ENCODE data around the gene NCKAP5L. TPM values are rescaled to one million over a fixed set of nuclear protein-coding genes. Genes with fewer than 3 reads are reported as not detected.
"Not testable (repeated sequence)": the region's sequence is repeated elsewhere in the genome, so short reads cannot be mapped to it uniquely, and the experiment has no call there.

NCKAP5L gene
- total RNA-seq, 1 donor from 2014 or later, result 6.9 TPM

DNA sequence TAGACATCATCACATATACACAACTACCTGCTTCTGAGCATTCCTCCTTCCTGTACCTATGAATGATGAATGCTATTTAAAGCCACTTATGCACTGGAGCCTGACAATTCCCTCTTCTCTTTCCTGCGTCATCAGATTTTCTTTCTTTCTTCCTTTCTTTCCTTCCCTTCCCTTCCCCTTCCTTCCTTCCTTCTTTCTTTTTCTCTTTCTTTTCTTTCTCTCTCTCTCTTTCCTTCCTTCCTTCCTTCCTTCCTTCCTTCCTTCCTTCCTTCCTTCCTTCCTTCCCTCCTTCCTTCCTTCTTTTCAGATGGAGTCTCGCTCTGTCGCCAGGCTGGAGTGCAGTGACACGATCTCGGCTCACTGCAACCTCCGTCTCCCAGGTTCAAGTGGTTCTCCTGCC lies 47.3 kb downstream of the NCKAP5L start:
- not testable (repeated sequence) for DNase-seq (ENCODE audit: low read depth in 2 of 2)

DNA sequence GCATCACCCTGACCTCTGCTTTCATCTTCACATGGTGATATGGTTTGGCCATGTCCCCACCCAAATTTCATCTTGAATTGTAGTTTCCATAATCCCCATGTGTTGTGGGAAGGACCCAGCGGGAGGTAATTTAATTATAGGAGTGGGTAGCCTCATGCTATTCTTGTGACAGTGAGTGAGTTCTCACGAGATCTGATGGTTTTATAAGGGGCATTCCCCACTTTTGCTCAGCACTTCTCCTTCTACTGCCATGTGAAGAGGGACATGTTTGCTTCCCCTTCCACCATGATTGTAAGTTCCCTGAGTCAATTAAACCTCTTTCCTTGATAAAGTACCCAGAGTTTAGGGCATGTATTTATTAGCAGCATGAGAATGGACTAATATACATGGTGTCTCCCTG lies 48.6 kb downstream of the NCKAP5L start:
- no peak for DNase-seq (ENCODE audit: low read depth in 2 of 2)

DNA sequence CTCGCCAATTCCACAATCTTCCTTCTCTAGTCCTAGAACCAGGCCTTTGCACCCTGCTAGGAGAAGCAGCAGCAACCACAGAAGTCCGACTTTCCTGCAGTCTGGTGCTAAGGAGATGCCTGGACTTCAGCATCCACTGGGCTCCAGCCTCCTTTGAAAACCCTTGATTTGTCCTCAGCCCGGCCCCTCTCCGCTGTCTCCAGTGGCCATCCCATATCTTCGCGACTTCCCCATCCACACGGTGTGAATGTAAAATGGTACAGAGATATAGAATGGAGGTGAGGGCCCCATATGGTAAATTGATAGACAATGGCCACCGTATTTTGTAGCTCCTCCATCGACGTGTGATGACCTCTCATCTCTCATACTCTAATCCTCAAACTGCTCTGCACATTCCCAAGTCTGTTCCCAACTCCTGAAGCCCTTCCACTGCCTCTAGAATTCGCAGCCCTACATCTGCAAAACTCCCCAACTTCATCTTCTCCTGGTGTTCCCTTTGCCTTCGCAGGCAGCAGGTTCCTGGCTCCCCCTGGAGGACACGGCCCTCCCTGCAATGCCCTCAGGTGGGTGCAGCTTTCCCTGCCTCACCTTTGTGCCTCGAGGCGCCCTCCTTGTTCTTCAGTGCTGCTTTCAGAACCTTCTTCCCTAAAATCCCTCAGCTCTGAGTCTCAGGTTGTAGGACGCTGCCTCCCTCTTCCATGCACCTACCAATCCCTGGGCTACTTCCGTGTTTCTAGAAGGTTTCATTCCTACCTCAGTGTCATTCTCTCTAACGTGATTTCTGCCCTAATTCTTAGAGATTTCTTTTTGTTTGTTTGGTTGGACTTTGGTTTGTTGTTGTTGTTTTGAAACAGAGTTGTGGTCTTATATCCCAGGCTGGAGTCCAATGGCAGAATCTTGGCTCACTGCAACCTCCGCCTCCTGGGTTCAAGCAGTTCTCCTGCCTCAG lies 50.1 kb downstream of the NCKAP5L start:
- peak; percentile 53 to 59 for DNase-seq (ENCODE audit: low read depth in 2 of 2)

DNA sequence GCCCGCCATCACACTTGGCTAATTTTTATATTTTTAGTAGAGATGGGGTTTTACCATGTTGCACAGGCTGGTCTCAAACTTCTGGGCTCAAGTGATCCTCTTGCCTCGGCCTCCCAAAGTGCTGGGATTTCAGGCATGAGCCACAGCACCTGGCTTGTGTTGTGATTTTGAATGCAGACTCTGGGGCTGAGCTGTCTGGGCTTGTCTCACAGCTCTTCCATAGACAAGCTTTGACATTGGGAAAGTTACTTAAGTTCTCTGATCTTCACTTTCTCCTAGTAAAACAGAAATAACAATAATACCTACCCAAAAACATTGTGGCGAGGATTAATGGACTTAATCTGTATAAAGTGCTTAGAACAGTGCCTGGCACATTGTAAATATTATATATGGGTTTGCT lies 50.9 kb downstream of the NCKAP5L start:
- no peak for DNase-seq (ENCODE audit: low read depth in 2 of 2)

DNA sequence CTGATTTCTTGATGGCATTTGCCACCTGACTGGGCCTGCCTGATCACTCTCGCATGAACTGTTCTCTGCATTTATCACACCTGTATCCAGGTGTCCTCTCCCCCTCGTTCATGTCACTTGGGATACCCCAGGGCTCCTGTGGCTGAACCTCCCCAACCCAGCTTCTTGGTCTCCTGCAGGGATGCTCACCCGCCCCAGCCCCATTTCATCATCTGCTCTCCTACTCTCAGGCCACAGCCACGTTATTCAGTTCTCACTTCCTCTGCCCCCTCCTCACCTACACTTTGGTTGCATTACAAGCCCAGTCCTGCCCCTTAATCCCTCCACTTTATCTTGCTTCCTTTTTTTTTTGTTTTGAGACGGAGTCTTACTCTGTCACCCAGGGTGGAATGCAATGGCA lies 51.4 kb downstream of the NCKAP5L start:
- no peak for DNase-seq (ENCODE audit: low read depth in 2 of 2)

DNA sequence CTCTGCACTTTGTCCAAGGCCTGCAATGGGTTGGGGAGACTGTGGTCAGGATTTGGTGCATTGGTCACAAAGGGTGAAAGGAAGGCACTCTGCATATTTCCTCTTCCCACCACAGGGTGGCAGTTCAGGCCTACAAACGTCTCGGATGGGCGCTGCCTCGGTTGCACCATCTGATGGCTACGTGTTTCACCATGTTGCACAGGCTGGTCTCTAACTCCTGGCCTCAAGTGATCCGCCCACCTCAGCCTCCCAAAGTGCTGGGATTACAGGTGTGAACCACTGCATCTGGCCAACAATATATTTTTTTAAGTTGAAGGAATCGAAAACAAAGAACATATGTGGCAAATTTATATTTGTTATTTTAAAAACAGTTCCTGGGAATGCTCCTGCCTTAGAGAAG lies 51.8 kb downstream of the NCKAP5L start:
- DNase-seq (ENCODE audit: low read depth in 2 of 2), result peak; percentile 83 to 84

DNA sequence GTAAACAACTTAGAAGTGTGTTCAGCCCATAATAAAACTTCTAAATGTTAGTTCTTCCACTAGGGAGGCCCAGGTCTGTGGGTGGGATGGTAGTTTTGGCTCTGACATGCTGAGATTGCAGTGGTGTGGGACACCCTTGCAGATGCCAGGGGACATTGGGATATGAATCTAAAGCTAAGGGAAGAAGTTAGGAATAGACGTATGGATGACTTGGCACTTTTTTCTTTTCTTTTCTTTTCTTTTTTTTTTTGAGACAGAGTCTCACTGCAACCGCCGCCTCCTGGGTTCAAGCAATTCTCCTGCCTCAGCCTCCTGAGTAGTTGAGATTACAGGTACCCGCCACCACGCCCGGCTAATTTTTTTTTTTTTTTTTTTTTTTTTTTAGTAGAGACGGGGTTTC lies 55.1 kb downstream of the NCKAP5L start:
- DNase-seq (ENCODE audit: low read depth in 2 of 2), result not testable (repeated sequence)

DNA sequence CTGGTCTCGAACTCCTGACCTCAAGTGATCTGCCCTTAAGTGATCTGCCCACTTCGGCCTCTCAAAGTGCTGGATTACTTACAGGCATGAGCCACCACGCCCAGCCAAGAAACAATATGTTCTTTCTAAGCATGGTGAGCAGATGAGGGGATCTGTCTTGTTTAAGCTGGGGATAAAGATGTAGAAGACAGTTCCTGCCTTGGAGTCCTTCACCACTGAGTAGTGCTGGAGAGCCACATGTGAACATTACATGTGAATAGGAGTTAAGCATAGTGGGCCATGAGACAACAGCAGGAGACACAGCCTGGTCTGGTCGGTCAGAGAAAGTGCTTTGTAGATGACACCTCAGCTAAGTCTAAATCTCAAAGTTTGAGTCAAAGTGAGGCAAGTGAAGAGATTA lies 60.9 kb downstream of the NCKAP5L start:
- DNase-seq (ENCODE audit: low read depth in 2 of 2), result no peak

DNA sequence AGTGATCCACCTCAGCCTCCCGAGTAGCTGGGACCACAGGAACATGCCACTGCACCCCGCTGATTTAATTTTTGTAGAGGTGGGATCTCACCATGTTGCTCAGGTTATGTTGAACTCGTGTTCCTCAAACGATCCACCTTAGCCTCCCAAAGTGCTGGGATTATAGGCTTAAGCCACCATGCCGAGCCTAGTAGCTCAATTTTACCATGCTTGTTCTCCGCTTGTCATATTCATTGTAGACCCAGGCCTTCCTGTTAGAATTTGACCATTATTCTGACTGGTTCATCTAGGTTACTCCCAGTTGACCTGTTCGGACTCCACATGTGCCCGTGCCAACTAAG lies 62.1 kb downstream of the NCKAP5L start:
- no peak for DNase-seq (ENCODE audit: low read depth in 2 of 2)

DNA sequence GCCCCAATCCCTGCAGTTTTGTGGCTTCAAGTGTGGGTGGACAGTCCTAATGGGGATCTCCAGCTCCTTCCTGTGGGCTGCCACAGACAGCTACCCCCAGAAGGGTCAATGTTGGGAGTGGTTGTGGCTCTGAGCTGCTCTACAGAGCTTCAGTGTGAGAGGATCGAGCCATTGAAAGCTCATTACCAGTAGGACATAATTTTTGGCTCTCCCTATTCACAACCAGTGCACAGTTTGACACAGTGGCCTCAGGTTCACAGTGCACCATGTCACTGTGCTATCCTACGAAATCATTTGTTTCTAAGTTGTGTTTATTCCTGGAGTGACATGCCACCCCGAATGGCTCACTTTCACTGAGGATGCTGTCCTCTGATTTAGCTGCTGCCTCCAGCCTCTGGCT lies 64.1 kb downstream of the NCKAP5L start:
- DNase-seq (ENCODE audit: low read depth in 2 of 2), result no peak

DNA sequence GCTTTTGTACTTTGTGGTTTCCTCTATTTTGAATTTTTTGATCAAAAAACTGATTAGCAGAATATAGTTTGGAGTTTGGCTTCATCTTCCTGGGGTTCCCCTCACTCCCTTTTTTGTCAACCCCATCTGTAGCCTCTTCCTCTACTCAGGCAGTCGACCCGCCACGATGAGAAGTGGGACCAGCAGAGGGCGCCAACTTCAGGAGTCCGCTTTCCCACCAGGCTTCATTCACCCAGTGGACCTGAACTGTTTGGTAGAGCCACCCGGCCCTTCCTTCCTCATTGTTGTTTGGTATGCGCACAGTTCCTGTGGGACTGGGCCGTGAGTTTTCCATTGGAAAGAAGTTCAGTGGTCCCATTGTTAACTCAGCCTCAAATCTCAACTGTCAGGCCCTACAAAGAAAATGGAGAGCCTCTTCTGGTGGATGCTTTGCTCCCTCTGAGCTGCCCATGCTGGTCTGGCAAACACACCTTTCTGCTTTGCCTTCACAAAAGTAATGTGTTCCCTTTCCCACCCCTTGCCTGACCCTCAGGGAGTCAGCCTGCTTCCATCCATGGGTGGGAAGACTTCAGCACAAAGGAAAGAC lies 65.1 kb downstream of the NCKAP5L start:
- DNase-seq (ENCODE audit: low read depth in 2 of 2), result peak; percentile 82 to 94

DNA sequence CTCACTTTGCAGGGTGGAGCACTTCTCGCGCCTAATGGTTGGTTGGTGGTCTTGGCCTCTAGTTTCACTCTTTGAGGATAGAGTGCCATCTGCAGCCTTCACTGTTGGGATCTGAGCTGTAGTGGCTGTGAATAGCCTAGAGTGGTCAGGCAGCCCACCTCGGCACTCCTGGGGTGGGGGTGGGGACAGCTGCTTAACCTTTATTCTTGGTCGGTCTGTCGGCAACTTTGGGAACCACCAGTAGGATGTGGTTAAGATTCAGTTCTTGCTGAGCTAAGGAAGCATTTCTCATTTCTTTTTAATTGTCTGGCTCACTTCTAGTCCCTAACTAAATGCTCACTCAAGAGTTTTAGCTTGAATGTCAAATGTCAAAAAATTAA lies 65.8 kb downstream of the NCKAP5L start:
- no peak for DNase-seq (ENCODE audit: low read depth in 2 of 2)

DNA sequence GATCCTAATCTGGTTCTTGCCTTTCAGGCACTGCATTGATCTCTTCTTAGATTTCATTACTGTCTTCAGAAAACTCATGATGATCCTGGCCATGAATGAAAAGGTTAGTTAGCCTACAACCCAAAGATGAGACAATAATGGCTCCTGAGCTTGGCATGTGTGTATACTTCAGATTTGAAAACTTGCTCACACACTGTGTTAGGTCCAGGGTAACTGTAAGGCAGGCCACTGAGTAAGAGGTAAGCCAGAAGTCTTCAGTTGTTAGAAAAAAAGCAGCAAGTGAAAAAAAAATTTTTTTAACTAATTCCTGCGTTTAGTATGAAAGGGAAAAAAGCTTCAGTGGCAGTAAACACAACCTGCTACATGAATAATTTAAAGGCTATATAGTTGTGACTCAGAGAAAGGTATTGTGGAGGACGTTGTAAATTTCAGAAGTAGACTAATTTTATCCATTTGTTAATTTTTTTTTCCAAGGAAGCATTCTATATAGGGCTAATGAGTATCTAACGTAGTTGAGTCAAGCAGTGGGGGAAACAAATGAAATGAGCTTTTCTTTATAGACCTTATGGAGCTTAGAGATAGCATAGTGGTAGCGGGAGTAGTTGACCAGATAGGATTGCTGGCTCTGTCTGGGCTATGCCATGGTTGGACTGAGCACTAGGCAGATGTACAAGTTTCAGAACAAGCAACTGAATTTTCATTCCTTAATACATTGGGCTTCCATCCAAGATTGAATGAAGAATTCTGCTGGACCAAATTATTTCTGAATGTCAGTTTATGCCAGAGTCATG lies 66.3 kb downstream of the NCKAP5L start:
- no peak for DNase-seq (ENCODE audit: low read depth in 2 of 2)

DNA sequence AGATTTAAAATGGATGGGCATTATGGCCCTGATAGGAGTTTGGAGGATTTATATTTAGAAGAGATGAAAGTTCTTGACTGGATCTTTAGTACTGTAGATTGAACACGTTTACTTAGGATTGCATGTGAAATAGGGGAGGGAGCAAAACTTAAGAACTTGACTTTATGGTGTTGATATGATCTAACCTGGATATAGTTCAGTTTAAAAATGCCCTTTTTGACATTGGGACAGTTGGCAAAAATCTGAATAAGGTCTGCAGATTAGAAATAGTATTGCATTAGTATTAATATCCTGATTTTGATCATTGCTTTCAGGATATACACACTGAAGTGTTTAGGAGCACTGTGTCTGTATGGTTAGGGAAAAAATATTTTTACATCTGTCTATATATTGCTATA lies 77.2 kb downstream of the NCKAP5L start:
- no peak for DNase-seq (ENCODE audit: low read depth in 2 of 2)

DNA sequence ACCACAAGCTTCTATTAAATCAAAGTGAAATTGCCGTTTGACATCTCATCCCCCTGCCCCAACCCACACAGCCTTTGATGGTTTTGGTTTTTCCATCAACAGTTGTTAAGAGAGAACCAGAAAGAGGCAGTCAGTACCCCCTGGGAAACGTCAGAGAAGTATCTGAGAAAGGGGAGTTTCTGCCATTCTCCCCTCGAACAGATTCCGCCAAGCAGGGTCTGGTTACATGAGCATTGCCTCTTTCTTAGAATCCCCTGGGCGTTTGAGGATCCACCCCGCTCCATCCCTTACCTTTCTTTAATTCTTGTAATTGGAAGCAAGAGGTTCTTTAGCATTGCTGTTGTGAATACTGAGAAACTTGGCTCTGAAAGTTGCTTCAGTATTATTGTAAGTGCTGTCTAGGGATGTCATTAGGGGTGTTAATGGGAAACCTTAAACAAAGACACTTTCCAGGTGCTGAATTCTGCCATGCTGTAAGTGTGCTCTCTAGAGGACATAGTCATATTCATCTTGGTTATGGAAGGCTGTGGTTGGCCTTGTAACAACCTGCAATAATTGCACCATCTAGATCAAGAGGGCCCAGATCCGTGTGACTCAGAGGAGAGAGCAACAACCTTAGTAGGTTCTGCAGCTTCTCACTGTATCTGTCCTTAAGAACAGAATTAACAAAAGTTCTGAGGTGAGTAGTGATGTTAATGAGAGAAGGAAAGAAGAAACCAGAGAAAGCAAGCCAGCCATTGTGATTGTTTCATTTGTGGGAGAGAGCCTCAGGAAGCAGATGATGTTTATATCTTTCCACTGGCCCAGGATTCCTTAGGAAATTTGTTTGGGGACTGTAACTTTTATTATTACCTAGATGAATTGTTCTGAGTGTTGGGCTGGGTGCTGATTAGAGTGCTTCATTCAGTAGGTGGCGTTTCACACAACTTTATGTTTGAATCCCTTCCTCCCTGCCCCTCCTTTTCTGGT lies 77.9 kb downstream of the NCKAP5L start:
- peak; percentile 32 to 42 for DNase-seq (ENCODE audit: low read depth in 2 of 2)

DNA sequence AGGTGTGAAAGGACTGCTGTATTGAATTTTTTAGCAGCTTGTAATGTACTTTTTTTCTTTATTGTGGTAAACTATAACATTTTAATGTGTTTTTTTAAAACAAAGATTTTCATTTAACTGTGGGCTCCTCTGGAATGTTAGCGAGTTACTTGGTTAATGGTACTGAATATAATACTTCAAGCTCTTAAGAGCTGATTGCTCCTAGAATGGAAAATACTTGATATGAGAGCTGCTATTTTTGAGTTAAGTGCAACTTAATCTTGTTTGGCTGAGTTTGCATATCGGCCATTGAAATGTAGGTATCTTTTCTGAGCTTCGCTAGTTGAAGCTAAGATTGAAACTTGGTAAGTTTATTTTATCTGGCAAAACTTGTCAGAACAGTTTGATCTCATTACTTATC lies 79.4 kb downstream of the NCKAP5L start:
- DNase-seq (ENCODE audit: low read depth in 2 of 2), result no peak

DNA sequence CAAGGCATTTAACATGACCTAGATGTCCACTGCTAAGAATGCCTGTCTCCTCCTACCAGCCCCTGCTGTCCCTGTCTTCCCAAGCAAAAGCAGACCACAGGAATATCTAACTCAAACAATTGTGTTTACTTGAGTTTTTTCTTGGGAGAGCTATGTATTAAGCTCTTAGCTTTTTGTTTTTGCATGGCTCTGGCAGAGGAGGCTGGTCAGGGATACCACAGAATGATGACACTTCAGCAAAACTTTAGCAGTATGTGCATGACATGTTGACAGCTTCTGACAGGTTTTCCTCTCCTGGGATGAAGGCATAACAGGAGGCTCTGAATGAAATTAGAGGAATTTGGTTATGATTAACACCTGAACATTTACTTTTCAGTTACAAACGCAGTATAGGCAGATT lies 79.9 kb downstream of the NCKAP5L start:
- DNase-seq (ENCODE audit: low read depth in 2 of 2), result no peak

DNA sequence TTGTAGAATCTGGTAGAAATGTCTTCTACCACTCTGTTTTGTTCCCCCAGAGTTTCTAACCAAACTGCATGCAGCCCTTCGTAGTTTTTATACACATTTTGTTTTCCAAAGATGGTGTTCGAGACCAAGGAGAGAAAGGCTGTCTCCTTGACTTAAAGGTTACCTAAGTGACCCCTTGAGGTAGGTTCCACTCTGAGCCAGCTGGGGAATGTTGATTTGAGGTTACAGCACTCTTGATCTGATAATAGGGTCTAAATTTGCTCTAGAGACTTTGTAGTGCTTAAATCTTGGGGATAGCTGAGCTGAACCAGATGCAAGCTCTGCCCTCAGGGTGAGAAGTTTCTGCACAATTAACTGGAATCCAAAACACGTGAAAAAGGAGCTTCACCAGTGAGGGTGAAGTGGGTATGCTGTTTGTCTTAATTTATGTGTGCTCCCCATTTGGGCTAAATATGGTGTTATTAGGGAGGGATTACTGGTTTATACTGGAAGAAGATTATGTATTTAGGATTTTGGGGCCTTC lies 83.8 kb downstream of the NCKAP5L start:
- no peak for DNase-seq (ENCODE audit: low read depth in 2 of 2)

DNA sequence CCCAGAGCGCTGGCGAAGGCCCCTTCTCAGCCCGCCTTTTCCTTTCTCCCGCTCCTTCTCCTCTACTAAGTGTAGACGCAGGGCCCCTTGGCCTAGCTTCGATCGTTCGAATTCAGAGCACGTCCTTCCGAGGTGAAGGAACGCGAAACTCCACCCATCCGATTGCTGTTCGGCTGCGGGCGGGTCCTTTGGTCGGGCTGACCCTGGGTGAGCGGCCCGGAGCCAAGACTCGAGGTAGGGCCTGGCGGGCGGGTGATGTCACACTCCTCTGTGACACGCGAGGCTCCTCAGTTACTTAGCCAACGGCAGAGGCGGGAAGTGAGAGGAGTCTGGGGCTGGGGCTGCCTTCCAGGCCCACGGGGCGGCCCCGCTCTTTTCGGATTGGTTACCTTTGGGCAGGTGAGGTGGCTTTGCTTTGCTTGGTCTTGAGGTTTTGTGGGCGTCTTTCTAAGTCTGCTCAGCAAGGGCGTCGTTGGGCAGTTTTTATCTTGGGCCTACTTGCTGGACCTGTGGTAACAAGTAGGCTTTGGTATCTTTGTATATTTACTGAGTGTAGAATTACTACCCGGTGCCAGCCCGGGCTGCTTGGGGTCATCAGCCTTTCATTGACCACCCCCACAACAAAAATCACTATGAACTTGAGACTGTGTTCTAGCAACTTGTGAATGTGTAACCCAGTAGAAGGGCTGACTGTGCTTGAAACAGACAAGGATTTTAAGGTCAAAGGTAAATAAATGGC lies 86.2 kb downstream of the NCKAP5L start:
- peak; percentile 65 to 95 for DNase-seq (ENCODE audit: low read depth in 2 of 2)
